H1 (cell line): ENCODE measurements around the gene CAPN15. TPM values are rescaled to one million over a fixed set of nuclear protein-coding genes. Genes with fewer than 3 reads are reported as not detected.

Source experiments
- BRCA1 ChIP-seq: IDR thresholded peaks from 2 replicates; pipeline ENCODE4 v1.6.1; 2012; ENCODE audit warnings: low read depth, low read length, improper control_type of control experiment
- CEBPB ChIP-seq: IDR thresholded peaks from 2 replicates; pipeline ENCODE4 v1.6.1; 2012; ENCODE audit warnings: low read depth, low read length
- FOSL1 ChIP-seq: IDR thresholded peaks from 2 replicates; pipeline ENCODE4 v1.6.1; 2011; ENCODE audit warnings: mild to moderate bottlenecking, low read depth, low read length, moderate library complexity; ENCODE audit not compliant: insufficient read depth
- KDM1A ChIP-seq: fragments of 200-600, 300-600 bp; sonication (generic); IDR thresholded peaks from 2 replicates; pipeline ENCODE4 v1.7.1; 2016; ENCODE audit warnings: mild to moderate bottlenecking, low read length, borderline replicate concordance
- NRF1 ChIP-seq: IDR thresholded peaks from 2 replicates; pipeline ENCODE4 v1.6.1; 2011; ENCODE audit warnings: mild to moderate bottlenecking, low read depth, low read length, improper control_type of control experiment
- RFX5 ChIP-seq: IDR thresholded peaks from 2 replicates; pipeline ENCODE4 v1.6.1; 2011; ENCODE audit warnings: low read depth, low read length, improper control_type of control experiment, borderline replicate concordance
- RNF2 ChIP-seq: fragments of 200-900, 300-1000 bp; sonication (generic); IDR thresholded peaks from 2 replicates; pipeline ENCODE4 v1.7.1; 2016; ENCODE audit warnings: borderline replicate concordance, low read depth, mild to moderate bottlenecking, antibody characterized with exemption, low read length; ENCODE audit not compliant: poor library complexity, severe bottlenecking; ENCODE audit errors: missing control alignments
- SIX5 ChIP-seq: IDR thresholded peaks from 2 replicates; pipeline ENCODE4 v1.6.1; 2011; ENCODE audit warnings: mild to moderate bottlenecking, low read depth, low read length
- SP1 ChIP-seq: IDR thresholded peaks from 2 replicates; pipeline ENCODE4 v1.6.1; 2011; ENCODE audit warnings: low read depth, low read length
- SUZ12 ChIP-seq: fragments of 200-600 bp; sonication (generic); IDR thresholded peaks from 2 replicates; pipeline ENCODE4 v1.6.1; 2012; ENCODE audit warnings: mild to moderate bottlenecking, inconsistent platforms, low read length, moderate library complexity, mixed read lengths
- polyA plus RNA-seq, 7 experiments: library from polyadenylated mRNA; depleted of rRNA in 3 of 7; stranded (reverse) in 5 of 7; unstranded in 2 of 7; fragments of >200 nt in 5 of 7; fragments of 200-250 nt in 2 of 7; gene quantifications; 1 replicate in 5 of 7; 2 replicates in 1 of 7; 4 replicates in 1 of 7; pipeline versions ENCODE4 v1.2.1 to v1.2.3, GENCODE V29; 2011 to 2013; ENCODE audit warnings: missing spikeins in 2 of 7, mixed read lengths in 2 of 7
- total RNA-seq: library from RNA; stranded (reverse); fragmentation: NEBNext Ultra II Directional; extraction: Animal tissue kit (Norgen Biotek cat#: 25700); gene quantifications from 2 replicates; pipeline ENCODE4 v1.2.1, GENCODE V29; 2021
- TF ChIP-seq, protein P1 (sequence below): fragments of 300-600 bp; sonication (generic); IDR thresholded peaks from 2 replicates; pipeline ENCODE4 v1.7.1; 2012; ENCODE audit warnings: low read length, moderate library complexity, mild to moderate bottlenecking, inconsistent platforms; ENCODE audit not compliant: insufficient replicate concordance

Gene CAPN15
- total and polyA plus RNA-seq, 2 of the 8 experiments (the other 6 are each of a cell fraction or from before 2014, with no cell fraction given), result 38.9 to 76.9 TPM

DNA sequence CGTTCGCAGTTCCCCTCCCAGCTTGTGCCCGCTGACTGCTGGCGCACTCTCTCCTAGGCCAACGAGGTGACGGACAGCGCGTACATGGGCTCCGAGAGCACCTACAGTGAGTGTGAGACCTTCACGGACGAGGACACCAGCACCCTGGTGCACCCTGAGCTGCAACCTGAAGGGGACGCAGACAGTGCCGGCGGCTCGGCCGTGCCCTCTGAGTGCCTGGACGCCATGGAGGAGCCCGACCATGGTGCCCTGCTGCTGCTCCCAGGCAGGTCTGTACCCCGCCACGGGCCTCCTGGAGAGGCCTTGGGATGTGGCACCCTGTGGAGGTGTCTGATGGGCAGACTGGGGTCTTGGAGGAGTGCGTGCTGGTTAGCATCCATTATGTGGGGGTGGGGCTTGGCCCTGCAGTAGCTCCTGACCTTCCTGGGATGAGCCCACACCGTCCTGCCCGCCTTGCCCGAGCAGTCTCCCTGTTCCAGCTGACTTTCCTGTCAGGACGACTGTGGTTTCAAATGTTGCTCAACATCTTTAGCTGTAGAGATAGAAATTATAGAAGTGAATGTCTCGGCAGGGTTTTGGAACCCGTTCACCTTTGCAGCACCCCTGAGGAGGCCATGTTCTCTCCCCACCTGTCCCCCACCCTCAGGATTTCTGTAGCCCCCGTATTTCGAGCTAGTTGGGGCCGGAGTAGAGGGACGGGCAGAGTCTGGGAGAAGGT is 44.9 kb upstream of the CAPN15 start (continued):
- TF ChIP-seq, protein P1, sequence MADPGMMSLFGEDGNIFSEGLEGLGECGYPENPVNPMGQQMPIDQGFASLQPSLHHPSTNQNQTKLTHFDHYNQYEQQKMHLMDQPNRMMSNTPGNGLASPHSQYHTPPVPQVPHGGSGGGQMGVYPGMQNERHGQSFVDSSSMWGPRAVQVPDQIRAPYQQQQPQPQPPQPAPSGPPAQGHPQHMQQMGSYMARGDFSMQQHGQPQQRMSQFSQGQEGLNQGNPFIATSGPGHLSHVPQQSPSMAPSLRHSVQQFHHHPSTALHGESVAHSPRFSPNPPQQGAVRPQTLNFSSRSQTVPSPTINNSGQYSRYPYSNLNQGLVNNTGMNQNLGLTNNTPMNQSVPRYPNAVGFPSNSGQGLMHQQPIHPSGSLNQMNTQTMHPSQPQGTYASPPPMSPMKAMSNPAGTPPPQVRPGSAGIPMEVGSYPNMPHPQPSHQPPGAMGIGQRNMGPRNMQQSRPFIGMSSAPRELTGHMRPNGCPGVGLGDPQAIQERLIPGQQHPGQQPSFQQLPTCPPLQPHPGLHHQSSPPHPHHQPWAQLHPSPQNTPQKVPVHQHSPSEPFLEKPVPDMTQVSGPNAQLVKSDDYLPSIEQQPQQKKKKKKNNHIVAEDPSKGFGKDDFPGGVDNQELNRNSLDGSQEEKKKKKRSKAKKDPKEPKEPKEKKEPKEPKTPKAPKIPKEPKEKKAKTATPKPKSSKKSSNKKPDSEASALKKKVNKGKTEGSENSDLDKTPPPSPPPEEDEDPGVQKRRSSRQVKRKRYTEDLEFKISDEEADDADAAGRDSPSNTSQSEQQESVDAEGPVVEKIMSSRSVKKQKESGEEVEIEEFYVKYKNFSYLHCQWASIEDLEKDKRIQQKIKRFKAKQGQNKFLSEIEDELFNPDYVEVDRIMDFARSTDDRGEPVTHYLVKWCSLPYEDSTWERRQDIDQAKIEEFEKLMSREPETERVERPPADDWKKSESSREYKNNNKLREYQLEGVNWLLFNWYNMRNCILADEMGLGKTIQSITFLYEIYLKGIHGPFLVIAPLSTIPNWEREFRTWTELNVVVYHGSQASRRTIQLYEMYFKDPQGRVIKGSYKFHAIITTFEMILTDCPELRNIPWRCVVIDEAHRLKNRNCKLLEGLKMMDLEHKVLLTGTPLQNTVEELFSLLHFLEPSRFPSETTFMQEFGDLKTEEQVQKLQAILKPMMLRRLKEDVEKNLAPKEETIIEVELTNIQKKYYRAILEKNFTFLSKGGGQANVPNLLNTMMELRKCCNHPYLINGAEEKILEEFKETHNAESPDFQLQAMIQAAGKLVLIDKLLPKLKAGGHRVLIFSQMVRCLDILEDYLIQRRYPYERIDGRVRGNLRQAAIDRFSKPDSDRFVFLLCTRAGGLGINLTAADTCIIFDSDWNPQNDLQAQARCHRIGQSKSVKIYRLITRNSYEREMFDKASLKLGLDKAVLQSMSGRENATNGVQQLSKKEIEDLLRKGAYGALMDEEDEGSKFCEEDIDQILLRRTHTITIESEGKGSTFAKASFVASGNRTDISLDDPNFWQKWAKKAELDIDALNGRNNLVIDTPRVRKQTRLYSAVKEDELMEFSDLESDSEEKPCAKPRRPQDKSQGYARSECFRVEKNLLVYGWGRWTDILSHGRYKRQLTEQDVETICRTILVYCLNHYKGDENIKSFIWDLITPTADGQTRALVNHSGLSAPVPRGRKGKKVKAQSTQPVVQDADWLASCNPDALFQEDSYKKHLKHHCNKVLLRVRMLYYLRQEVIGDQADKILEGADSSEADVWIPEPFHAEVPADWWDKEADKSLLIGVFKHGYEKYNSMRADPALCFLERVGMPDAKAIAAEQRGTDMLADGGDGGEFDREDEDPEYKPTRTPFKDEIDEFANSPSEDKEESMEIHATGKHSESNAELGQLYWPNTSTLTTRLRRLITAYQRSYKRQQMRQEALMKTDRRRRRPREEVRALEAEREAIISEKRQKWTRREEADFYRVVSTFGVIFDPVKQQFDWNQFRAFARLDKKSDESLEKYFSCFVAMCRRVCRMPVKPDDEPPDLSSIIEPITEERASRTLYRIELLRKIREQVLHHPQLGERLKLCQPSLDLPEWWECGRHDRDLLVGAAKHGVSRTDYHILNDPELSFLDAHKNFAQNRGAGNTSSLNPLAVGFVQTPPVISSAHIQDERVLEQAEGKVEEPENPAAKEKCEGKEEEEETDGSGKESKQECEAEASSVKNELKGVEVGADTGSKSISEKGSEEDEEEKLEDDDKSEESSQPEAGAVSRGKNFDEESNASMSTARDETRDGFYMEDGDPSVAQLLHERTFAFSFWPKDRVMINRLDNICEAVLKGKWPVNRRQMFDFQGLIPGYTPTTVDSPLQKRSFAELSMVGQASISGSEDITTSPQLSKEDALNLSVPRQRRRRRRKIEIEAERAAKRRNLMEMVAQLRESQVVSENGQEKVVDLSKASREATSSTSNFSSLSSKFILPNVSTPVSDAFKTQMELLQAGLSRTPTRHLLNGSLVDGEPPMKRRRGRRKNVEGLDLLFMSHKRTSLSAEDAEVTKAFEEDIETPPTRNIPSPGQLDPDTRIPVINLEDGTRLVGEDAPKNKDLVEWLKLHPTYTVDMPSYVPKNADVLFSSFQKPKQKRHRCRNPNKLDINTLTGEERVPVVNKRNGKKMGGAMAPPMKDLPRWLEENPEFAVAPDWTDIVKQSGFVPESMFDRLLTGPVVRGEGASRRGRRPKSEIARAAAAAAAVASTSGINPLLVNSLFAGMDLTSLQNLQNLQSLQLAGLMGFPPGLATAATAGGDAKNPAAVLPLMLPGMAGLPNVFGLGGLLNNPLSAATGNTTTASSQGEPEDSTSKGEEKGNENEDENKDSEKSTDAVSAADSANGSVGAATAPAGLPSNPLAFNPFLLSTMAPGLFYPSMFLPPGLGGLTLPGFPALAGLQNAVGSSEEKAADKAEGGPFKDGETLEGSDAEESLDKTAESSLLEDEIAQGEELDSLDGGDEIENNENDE, result no peak
- TF ChIP-seq CEBPB (no peak), NRF1 (no peak), SUZ12 (no peak), RFX5 (no peak), RNF2 (no peak), SIX5 (no peak), BRCA1 (no peak), KDM1A (no peak), SP1 (no peak), FOSL1 (no peak)
